DOHH2 (cell line): ENCODE results near the gene SNCB.

ENCODE experiments used
- H3F3A ChIP-seq: fragments of 200-600 bp; sonication (generic), shearing (Covaris generic); 2 replicates; pipeline ENCODE4 v1.6.0; 2016; ENCODE audit warnings: antibody characterized with exemption, mild to moderate bottlenecking; ENCODE audit not compliant: control insufficient read depth, insufficient read depth
- H3K27ac ChIP-seq: fragments of 200-600 bp; sonication (generic); 2 replicates; pipeline ENCODE4 v1.5.1; 2014; ENCODE audit warnings: low read depth, mild to moderate bottlenecking, low read length, moderate library complexity
- H3K27me3 ChIP-seq: fragments of 200-600 bp; sonication (generic); 2 replicates; pipeline ENCODE4 v1.6.1; 2014; ENCODE audit warnings: mild to moderate bottlenecking, low read length, mixed read lengths; ENCODE audit not compliant: control insufficient read depth
- H3K36me3 ChIP-seq: fragments of 200-600 bp; sonication (generic); 2 replicates; pipeline ENCODE4 v1.6.1; 2014; ENCODE audit warnings: mild to moderate bottlenecking, low read length, moderate library complexity, mixed read lengths; ENCODE audit not compliant: control insufficient read depth
- H3K4me1 ChIP-seq: fragments of 200-600 bp; sonication (generic); 2 replicates; pipeline ENCODE4 v1.6.1; 2014; ENCODE audit warnings: mild to moderate bottlenecking, low read length, mixed read lengths; ENCODE audit not compliant: control insufficient read depth
- H3K4me2 ChIP-seq: fragments of 200-600 bp; sonication (generic); 2 replicates; pipeline ENCODE4 v1.6.0; 2014; ENCODE audit warnings: mild to moderate bottlenecking, low read length, moderate library complexity
- H3K4me3 ChIP-seq: fragments of 200-600 bp; sonication (generic); 2 replicates; pipeline ENCODE4 v1.5.1; 2014; ENCODE audit warnings: mild to moderate bottlenecking, low read length, mixed read lengths
- H3K79me2 ChIP-seq: fragments of 200-600 bp; sonication (generic); 2 replicates; pipeline ENCODE4 v1.6.1; 2014; ENCODE audit warnings: mild to moderate bottlenecking, low read length, mixed read lengths; ENCODE audit not compliant: control insufficient read depth
- H3K9me2 ChIP-seq: fragments of 200-600 bp; sonication (generic); replicated peaks from 2 replicates; pipeline ENCODE4 v1.6.1; 2014; ENCODE audit warnings: mild to moderate bottlenecking, low read length, mixed read lengths; ENCODE audit not compliant: control insufficient read depth
- H3K9me3 ChIP-seq: fragments of 200-600 bp; sonication (generic); 2 replicates; pipeline ENCODE4 v1.6.1; 2014; ENCODE audit warnings: antibody characterized with exemption, low read length, mixed read lengths; ENCODE audit not compliant: control insufficient read depth, insufficient read depth
- H4K20me1 ChIP-seq: fragments of 200-600 bp; sonication (generic); 2 replicates; pipeline ENCODE4 v1.6.0; 2014; ENCODE audit warnings: low read depth, mild to moderate bottlenecking, antibody characterized with exemption, low read length, moderate library complexity; ENCODE audit not compliant: control insufficient read depth, insufficient read depth
- EZH2phosphoT487 ChIP-seq: fragments of 200-600 bp; sonication (generic); IDR thresholded peaks from 2 replicates; pipeline ENCODE4 v1.6.1; 2017; ENCODE audit warnings: borderline replicate concordance, mild to moderate bottlenecking, antibody characterized with exemption, low read length, moderate library complexity, mixed read lengths
- TF ChIP-seq, protein P1 (sequence below): fragments of 200-600 bp; sonication (generic); IDR thresholded peaks from one replicate; pipeline ENCODE4 v1.5.1; 2014; ENCODE audit warnings: antibody characterized with exemption, mild to moderate bottlenecking, low read depth, low read length; ENCODE audit not compliant: poor library complexity, severe bottlenecking

Gene SNCB

DNA sequence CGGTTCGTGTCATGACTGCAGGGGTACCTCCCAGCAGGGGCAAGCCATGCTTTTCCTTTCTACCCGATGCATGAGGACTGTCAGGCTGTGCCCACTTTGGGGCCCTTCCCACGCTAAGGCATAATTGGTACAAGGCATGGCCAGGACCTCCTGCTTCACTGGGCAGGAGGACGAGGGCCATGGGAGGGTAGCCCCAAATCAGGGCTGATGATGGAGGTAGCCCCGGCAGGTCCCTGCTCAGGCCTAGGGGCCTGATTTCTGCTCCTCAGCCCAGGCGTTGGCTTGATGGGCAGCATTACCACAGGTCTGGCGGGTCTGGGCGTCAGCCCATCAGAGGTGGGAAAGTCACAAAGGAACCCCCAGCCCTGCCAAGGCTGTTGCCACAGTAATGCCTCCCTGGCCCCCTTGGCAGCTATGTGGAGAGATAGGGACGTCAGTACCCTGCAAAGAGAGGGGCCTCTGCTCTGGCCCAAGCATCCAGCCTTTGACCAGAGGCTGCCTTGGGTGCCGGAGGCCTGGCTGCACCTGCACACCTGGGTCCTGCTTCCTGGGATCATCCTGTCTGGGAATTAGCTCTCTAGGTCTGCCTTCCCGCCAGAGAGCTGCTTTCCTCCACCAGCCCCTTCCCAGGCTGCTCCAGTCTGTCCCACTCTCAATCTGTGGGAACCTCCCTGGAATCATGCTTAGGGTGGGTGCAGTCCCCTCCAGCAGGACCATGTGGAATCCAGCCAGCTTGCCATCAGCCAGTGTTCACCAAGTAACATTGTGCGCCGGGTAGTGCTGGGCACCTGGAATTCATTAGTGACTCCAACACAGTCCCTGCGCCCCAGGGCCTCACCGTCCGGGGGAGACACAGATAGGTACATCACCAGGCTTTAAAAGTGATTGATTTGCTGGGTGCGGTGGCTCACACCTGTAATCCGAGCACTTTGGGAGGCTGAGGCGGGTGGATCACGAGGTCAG, 32.3 kb upstream of the SNCB start:
- Histone ChIP-seq H4K20me1 (peaks cover 3% of the 10 kb centered on the region; the same call in 1 of the 2 replicates), H3K36me3 (no peaks in the 10 kb centered on the region), H3K9me2 (no peaks in the 10 kb centered on the region), H3K9me3 (no peaks in the 10 kb centered on the region), H3K27ac (no peak overlapping the region), H3F3A (no peaks in the 10 kb centered on the region), H3K79me2 (no peaks in the 10 kb centered on the region), H3K27me3 (peaks cover 3% of the 10 kb centered on the region; the same call in 1 of the 2 replicates), H3K4me1 (no peaks in the 10 kb centered on the region), H3K4me2 (no peak overlapping the region), H3K4me3 (no peak overlapping the region)
- TF ChIP-seq, protein P1, sequence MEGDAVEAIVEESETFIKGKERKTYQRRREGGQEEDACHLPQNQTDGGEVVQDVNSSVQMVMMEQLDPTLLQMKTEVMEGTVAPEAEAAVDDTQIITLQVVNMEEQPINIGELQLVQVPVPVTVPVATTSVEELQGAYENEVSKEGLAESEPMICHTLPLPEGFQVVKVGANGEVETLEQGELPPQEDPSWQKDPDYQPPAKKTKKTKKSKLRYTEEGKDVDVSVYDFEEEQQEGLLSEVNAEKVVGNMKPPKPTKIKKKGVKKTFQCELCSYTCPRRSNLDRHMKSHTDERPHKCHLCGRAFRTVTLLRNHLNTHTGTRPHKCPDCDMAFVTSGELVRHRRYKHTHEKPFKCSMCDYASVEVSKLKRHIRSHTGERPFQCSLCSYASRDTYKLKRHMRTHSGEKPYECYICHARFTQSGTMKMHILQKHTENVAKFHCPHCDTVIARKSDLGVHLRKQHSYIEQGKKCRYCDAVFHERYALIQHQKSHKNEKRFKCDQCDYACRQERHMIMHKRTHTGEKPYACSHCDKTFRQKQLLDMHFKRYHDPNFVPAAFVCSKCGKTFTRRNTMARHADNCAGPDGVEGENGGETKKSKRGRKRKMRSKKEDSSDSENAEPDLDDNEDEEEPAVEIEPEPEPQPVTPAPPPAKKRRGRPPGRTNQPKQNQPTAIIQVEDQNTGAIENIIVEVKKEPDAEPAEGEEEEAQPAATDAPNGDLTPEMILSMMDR: no peak
- TF ChIP-seq EZH2phosphoT487: no peak

DNA sequence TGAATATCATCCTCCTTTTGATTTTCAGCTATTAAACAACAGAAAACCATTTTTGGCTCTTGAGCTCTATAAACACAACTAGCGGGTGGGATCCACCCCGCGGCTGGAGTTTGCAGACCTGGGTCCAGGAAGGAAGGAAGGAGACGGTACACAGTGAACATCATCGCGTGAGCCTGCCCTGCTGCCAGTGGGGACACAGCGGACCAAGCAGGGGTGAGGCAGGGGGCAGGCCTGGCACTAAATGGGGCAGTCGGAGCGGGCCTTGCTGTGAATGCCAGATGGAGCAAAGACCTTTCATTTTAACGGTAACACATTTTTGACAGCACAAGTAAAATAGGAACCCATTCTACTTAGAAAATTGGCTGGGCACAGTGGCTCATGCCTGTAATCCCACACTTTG, 31.3 kb upstream of the SNCB start:
- no peaks in the 10 kb centered on the region for H3K9me3 ChIP-seq
- no peak overlapping the region for H3K27ac ChIP-seq
- no peak overlapping the region for H3K4me3 ChIP-seq
- no peaks in the 10 kb centered on the region for H3K9me2 ChIP-seq
- peaks cover 3% of the 10 kb centered on the region; the same call in 1 of the 2 replicates for H4K20me1 ChIP-seq
- H3K4me1 ChIP-seq: no peaks in the 10 kb centered on the region
- no peaks in the 10 kb centered on the region for H3K79me2 ChIP-seq
- TF ChIP-seq, protein P1: no peak
- no peak for TF ChIP-seq EZH2phosphoT487
- H3K27me3 ChIP-seq: peaks cover 3% of the 10 kb centered on the region; the same call in 1 of the 2 replicates
- H3K36me3 ChIP-seq: no peaks in the 10 kb centered on the region
- no peak overlapping the region for H3K4me2 ChIP-seq
- no peaks in the 10 kb centered on the region for H3F3A ChIP-seq

DNA sequence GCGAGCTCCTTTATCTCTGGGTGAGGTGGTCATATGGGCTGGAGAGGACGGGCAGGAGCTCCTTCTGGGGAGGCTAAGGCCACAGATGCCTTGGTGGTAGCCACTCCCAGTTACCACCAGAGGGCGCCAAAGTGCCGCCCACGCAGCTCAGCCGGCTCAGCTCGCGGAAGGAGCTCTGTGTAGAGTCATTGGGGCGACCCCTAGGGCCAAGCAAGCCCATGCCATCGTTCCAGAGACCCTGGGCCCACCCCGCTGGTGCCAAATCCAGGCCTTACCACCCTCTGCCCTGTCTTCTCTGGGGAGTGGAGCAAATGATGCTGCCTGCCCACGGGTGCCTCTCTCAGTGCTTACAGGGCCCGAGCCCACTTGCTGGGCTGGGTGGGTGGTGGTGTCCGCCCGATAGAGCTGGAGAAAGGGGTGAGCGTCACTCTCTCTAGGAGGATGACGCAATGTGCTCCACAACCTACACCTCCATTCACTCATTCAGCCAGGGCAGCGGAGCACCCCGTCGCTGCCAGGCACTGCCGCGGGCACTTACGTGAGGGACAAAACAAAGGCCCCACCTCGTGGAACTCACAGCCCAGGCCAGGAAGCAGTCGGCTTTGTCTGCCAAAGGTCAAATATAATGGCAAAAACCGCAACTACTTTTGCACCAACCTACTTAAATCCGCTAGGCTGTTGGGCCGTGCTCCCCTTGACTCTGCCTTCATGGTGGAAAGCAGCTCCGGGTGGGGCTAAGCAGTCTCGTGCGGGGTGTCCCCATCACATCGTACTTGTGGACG, 30.7 kb upstream of the SNCB start:
- Histone ChIP-seq H3K4me1 (no peaks in the 10 kb centered on the region), H3K9me3 (no peaks in the 10 kb centered on the region), H3K79me2 (no peaks in the 10 kb centered on the region), H3K4me3 (no peak overlapping the region), H3F3A (no peaks in the 10 kb centered on the region), H3K27ac (no peak overlapping the region), H3K9me2 (no peaks in the 10 kb centered on the region), H4K20me1 (peaks cover 3% of the 10 kb centered on the region; the same call in 1 of the 2 replicates), H3K27me3 (peaks cover 3% of the 10 kb centered on the region; the same call in 1 of the 2 replicates), H3K4me2 (no peak overlapping the region), H3K36me3 (no peaks in the 10 kb centered on the region)
- TF ChIP-seq, protein P1: peak; percentile 98
- TF ChIP-seq EZH2phosphoT487: no peak
